Esophagus muscularis mucosa (tissue), 3 donors: ENCODE measurements around the gene DOCK4.

Experiments
- CTCF ChIP-seq, 3 experiments: fragments of 200-600 bp in 2 of 3; fragments of 450-650 bp in 1 of 3; sonication (generic) in 2 of 3; IDR thresholded peaks; one replicate each; pipeline ENCODE4 v1.5.1; 2017 to 2019; ENCODE audit warnings: antibody characterized with exemption in 3 of 3, mild to moderate bottlenecking in 2 of 3, moderate library complexity in 1 of 3
- POLR2A ChIP-seq: fragments of 450-650 bp; IDR thresholded peaks from one replicate; pipeline ENCODE4 v1.6.1; 2017; ENCODE audit warnings: antibody characterized with exemption, moderate library complexity, mild to moderate bottlenecking, low read depth

GRCh38 chr7:112207765-112208164 lies 1.6 kb upstream of the DOCK4 start:
- TF ChIP-seq CTCF (IDR thresholded peaks at IDR 0.05) (no peak), POLR2A (no peak)
